IMR-90 (cell line): ENCODE measurements around the gene RPS6KA2. TPM values are rescaled to one million over a fixed set of nuclear protein-coding genes. Genes with fewer than 3 reads are reported as not detected.

Experiments
- ATAC-seq: fragments of 200-7000 bp; cut with Tn5 transposase; 2 replicates; pipeline ENCODE4 v1.9.1; 2020; ENCODE audit warnings: low read depth, mild to moderate bottlenecking, moderate library complexity
- BruUV-seq: library from RNA; stranded (reverse); fragments of 400-500 nt; replicated peaks from 2 replicates; lab custom pipeline; 2021; lab: Mats Ljungman, UMichigan
- CTCF ChIA-PET: fragments of 300-600 bp; formaldehyde crosslinking; extraction: SDS; loops from one replicate; lab custom pipeline; 2021; ENCODE audit warnings: antibody characterized with exemption; lab: Yijun Ruan, JAX
- POLR2A ChIA-PET: fragments of 300-600 bp; sonication (Branson Sonifier 250); formaldehyde crosslinking; loops from one replicate; lab custom pipeline; 2022; ENCODE audit warnings: antibody characterized with exemption; ENCODE audit not compliant: unreplicated experiment; lab: Charles Lee
- DNase-seq: peaks from one replicate; pipeline ENCODE4 v3.0.0; 2013
- H2AFZ ChIP-seq: replicated peaks from 2 replicates; pipeline ENCODE3; 2013; ENCODE audit warnings: low read length, mild to moderate bottlenecking; ENCODE audit not compliant: poor library complexity
- H2AK5ac ChIP-seq: 2 replicates; pipeline ENCODE4 v1.6.1; 2013; ENCODE audit warnings: low read depth, low read length, inconsistent platforms
- H2AK9ac ChIP-seq: replicated peaks from 2 replicates; pipeline ENCODE3; 2013; ENCODE audit warnings: mild to moderate bottlenecking, low read depth, low read length, moderate library complexity; ENCODE audit not compliant: poor library complexity
- H2BK120ac ChIP-seq: 2 replicates; pipeline ENCODE4 v1.6.1; 2013; ENCODE audit warnings: low read depth, low read length, inconsistent platforms
- H2BK15ac ChIP-seq: 3 replicates; pipeline ENCODE4 v1.6.1; 2013; ENCODE audit warnings: low read depth, low read length, inconsistent platforms
- H2BK20ac ChIP-seq: 2 replicates; pipeline ENCODE4 v1.6.1; 2013; ENCODE audit warnings: low read depth, mild to moderate bottlenecking, inconsistent platforms, low read length, moderate library complexity
- H2BK5ac ChIP-seq: 2 replicates; pipeline ENCODE4 v1.6.1; 2013; ENCODE audit warnings: mild to moderate bottlenecking, low read depth, low read length, inconsistent platforms; ENCODE audit not compliant: poor library complexity, severe bottlenecking
- H3K14ac ChIP-seq: replicated peaks from 2 replicates; pipeline ENCODE4 v1.6.1; 2013; ENCODE audit warnings: low read depth, low read length, inconsistent platforms
- H3K18ac ChIP-seq: 2 replicates; pipeline ENCODE4 v1.6.1; 2013; ENCODE audit warnings: low read depth, low read length, control low read depth
- H3K23ac ChIP-seq: 2 replicates; pipeline ENCODE4 v1.6.1; 2013; ENCODE audit warnings: low read depth, low read length, inconsistent platforms
- H3K27ac ChIP-seq: 2 replicates; pipeline ENCODE4 v1.5.1; 2013; ENCODE audit warnings: mild to moderate bottlenecking, control low read depth, low read length; ENCODE audit not compliant: insufficient read depth
- H3K27me3 ChIP-seq: 2 replicates; pipeline ENCODE4 v1.6.1; 2013; ENCODE audit warnings: low read length; ENCODE audit not compliant: control insufficient read depth, insufficient read depth
- H3K36me3 ChIP-seq: 2 replicates; pipeline ENCODE4 v1.6.1; 2013; ENCODE audit warnings: low read length, mixed read lengths; ENCODE audit not compliant: control insufficient read depth, insufficient read depth
- H3K4ac ChIP-seq: 2 replicates; pipeline ENCODE4 v1.6.1; 2013; ENCODE audit warnings: low read depth, low read length, inconsistent platforms
- H3K4me1 ChIP-seq: 2 replicates; pipeline ENCODE4 v1.6.1; 2013; ENCODE audit warnings: low read length, mixed read lengths; ENCODE audit not compliant: control insufficient read depth, insufficient read depth
- H3K4me2 ChIP-seq: 2 replicates; pipeline ENCODE4 v1.6.1; 2013; ENCODE audit warnings: low read depth, mild to moderate bottlenecking, control low read depth, low read length, moderate library complexity
- H3K4me3 ChIP-seq: 2 replicates; pipeline ENCODE4 v1.5.1; 2013; ENCODE audit warnings: low read depth, mild to moderate bottlenecking, control low read depth, low read length, moderate library complexity; ENCODE audit not compliant: insufficient read depth
- H3K56ac ChIP-seq: 2 replicates; pipeline ENCODE4 v1.6.1; 2013; ENCODE audit warnings: low read length, inconsistent platforms; ENCODE audit not compliant: insufficient read depth; ENCODE audit errors: extremely low read depth
- H3K79me1 ChIP-seq, 2 experiments: 2 replicates each; pipeline ENCODE4 v1.6.1; 2013; ENCODE audit warnings: low read length in 2 of 2, inconsistent platforms in 1 of 2, low read depth in 1 of 2
- H3K9ac ChIP-seq: 2 replicates; pipeline ENCODE4 v1.6.1; 2013; ENCODE audit warnings: low read depth, low read length, control low read depth
- H3K9me1 ChIP-seq: 2 replicates; pipeline ENCODE4 v1.6.1; 2013; ENCODE audit warnings: low read length, inconsistent platforms; ENCODE audit not compliant: insufficient read depth
- H3K9me3 ChIP-seq: 2 replicates; pipeline ENCODE4 v1.6.1; 2013; ENCODE audit warnings: low read length; ENCODE audit not compliant: control insufficient read depth, insufficient read depth
- H4K20me1 ChIP-seq: 2 replicates; pipeline ENCODE4 v1.6.1; 2013; ENCODE audit warnings: low read length, inconsistent platforms; ENCODE audit not compliant: insufficient read depth
- H4K5ac ChIP-seq: 2 replicates; pipeline ENCODE4 v1.6.1; 2013; ENCODE audit warnings: mild to moderate bottlenecking, low read depth, low read length, control low read depth
- H4K8ac ChIP-seq, 2 experiments: 2 replicates each; pipeline ENCODE4 v1.6.1; 2013; ENCODE audit warnings: low read depth in 2 of 2, low read length in 2 of 2, control low read depth in 1 of 2, inconsistent platforms in 1 of 2
- H4K91ac ChIP-seq: 2 replicates; pipeline ENCODE4 v1.6.1; 2013; ENCODE audit warnings: low read depth, low read length, inconsistent platforms; ENCODE audit not compliant: insufficient read depth
- BHLHE40 ChIP-seq: fragments of 150-350 bp; IDR thresholded peaks from 2 replicates; pipeline ENCODE4 v1.6.1; 2016; ENCODE audit warnings: mild to moderate bottlenecking, low read depth, low read length
- CEBPB ChIP-seq: IDR thresholded peaks from 2 replicates; pipeline ENCODE4 v1.6.1; 2012; ENCODE audit warnings: low read depth, low read length, improper control_type of control experiment
- CHD1 ChIP-seq: IDR thresholded peaks from 2 replicates; pipeline ENCODE4 v1.6.1; 2012; ENCODE audit warnings: low read depth, low read length, improper control_type of control experiment
- CTCF ChIP-seq: conservative IDR thresholded peaks from 2 replicates; pipeline ENCODE4 v1.5.1; 2012; ENCODE audit warnings: mild to moderate bottlenecking, low read depth, low read length, improper control_type of control experiment
- ELK1 ChIP-seq: fragments of 150-350 bp; IDR thresholded peaks from 2 replicates; pipeline ENCODE4 v1.6.1; 2016; ENCODE audit warnings: low read depth, mild to moderate bottlenecking, low read length, moderate library complexity, borderline replicate concordance
- FOS ChIP-seq: fragments of 150-350 bp; IDR thresholded peaks from 2 replicates; pipeline ENCODE4 v1.6.1; 2016; ENCODE audit warnings: low read depth, low read length
- MAFK ChIP-seq: IDR thresholded peaks from 2 replicates; pipeline ENCODE4 v1.6.1; 2012; ENCODE audit warnings: low read depth, low read length, improper control_type of control experiment
- MAZ ChIP-seq: IDR thresholded peaks from 2 replicates; pipeline ENCODE4 v1.6.1; 2012; ENCODE audit warnings: low read depth, mild to moderate bottlenecking, low read length, improper control_type of control experiment, moderate library complexity, borderline replicate concordance
- MXI1 ChIP-seq: IDR thresholded peaks from 2 replicates; pipeline ENCODE4 v1.6.1; 2012; ENCODE audit warnings: low read depth, mild to moderate bottlenecking, low read length, moderate library complexity, borderline replicate concordance
- POLR2A ChIP-seq: IDR thresholded peaks from 2 replicates; pipeline ENCODE4 v1.6.1; 2012; ENCODE audit warnings: mild to moderate bottlenecking, low read depth, low read length
- RAD21 ChIP-seq: IDR thresholded peaks from 2 replicates; pipeline ENCODE4 v1.6.1; 2012; ENCODE audit warnings: low read length, improper control_type of control experiment
- RCOR1 ChIP-seq: IDR thresholded peaks from 2 replicates; pipeline ENCODE4 v1.6.1; 2012; ENCODE audit warnings: mild to moderate bottlenecking, low read length, improper control_type of control experiment; ENCODE audit not compliant: insufficient replicate concordance
- RFX5 ChIP-seq: IDR thresholded peaks from 2 replicates; pipeline ENCODE4 v1.8.0; 2012; ENCODE audit warnings: low read depth, mild to moderate bottlenecking, low read length, moderate library complexity
- SMC3 ChIP-seq: fragments of 150-350 bp; IDR thresholded peaks from 2 replicates; pipeline ENCODE4 v1.6.1; 2016; ENCODE audit warnings: low read depth, mild to moderate bottlenecking, antibody characterized with exemption, low read length, moderate library complexity
- USF2 ChIP-seq: fragments of 150-350 bp; IDR thresholded peaks from 2 replicates; pipeline ENCODE4 v1.6.1; 2017; ENCODE audit warnings: mild to moderate bottlenecking, antibody characterized with exemption, low read length, low read depth
- WGBS, 2 experiments: methylation state at CpG; one replicate each; pipeline versions ENCODE4 v1.1.5 to v1.1.7; 2013; ENCODE audit warnings: missing lambda C conversion rate in 2 of 2; ENCODE audit not compliant: insufficient read length in 1 of 2; ENCODE audit errors: extremely low coverage in 2 of 2; 5-methylcytosine and 5-hydroxymethylcytosine counted together
- dilution Hi-C: fragments of 300-500 bp; cut with HindIII; formaldehyde crosslinking; loops from one replicate; pipeline ENCODE4 v1.14.3; 2018; ENCODE audit warnings: low sequenced_read_pairs; ENCODE audit not compliant: unreplicated experiment
- in situ Hi-C: fragments of 300-500 bp; cut with MboI; formaldehyde crosslinking; loops from 3 replicates; pipeline ENCODE4 v1.14.3; 2019; ENCODE audit warnings: low sequenced_read_pairs, inconsistent platforms, mixed read lengths
- intact Hi-C: fragments of 100-400 bp; cut with micrococcal nuclease; formaldehyde crosslinking; loops from 2 replicates; pipeline ENCODE4 v1.10.0; 2022
- polyA plus RNA-seq, 3 experiments: library from polyadenylated mRNA; depleted of rRNA; stranded (reverse); fragments of >200 nt; gene quantifications; 2 replicates each; pipeline ENCODE4 v1.2.3, GENCODE V29; 2012; ENCODE audit warnings: low replicate concordance in 1 of 3
- total RNA-seq: library from RNA; depleted of rRNA; stranded (reverse); fragments of >200 nt; gene quantifications from 2 replicates; pipeline ENCODE4 v1.2.3, GENCODE V29; 2012

RPS6KA2 gene
- total and polyA plus RNA-seq, 2 of the 4 experiments (the other 2 are of a cell fraction): 26.9 to 31.3 TPM

- peaks cover 65% of the 10 kb centered on the region for H3K36me3 ChIP-seq
- WGBS, 2 experiments: 96% methylated on average over 10 of the region's 20 CpGs; no CpG with 5 or more reads in 1 of the 2 experiments
- no peak overlapping the region for H2BK20ac ChIP-seq
Measured at GRCh38 chr6:166485651-166486535, 141.2 kb downstream of the RPS6KA2 start.

More at GRCh38 chr6:166485651-166486535, 141.2 kb downstream of the RPS6KA2 start:
- H3K27me3 ChIP-seq: no peaks in the 10 kb centered on the region
- H3K27ac ChIP-seq: no peak overlapping the region
- H3K23ac ChIP-seq: no peak overlapping the region
- ATAC-seq: no peak
- no peak overlapping the region for H2BK120ac ChIP-seq
- ChIA-PET POLR2A (no interaction called here), CTCF (no interaction called here)
- H3K14ac ChIP-seq: no peak overlapping the region
- no peak overlapping the region for H3K18ac ChIP-seq
- no peak overlapping the region for H4K91ac ChIP-seq
- no peaks in the 10 kb centered on the region; a peak in 1 of 4 replicates for H3K79me1 ChIP-seq
- dilution Hi-C loops (no loop called here), in situ Hi-C loops (no loop called here), intact Hi-C loops (no loop called here)
- H3K9me3 ChIP-seq: no peaks in the 10 kb centered on the region
- no peak overlapping the region for H3K56ac ChIP-seq
- no peak overlapping the region for H4K8ac ChIP-seq
- H2BK15ac ChIP-seq: no peak overlapping the region
- no peak overlapping the region for H3K4me2 ChIP-seq
- no peak overlapping the region for H2BK5ac ChIP-seq
- H3K4me3 ChIP-seq: no peak overlapping the region
- H2AK9ac ChIP-seq: no peak overlapping the region
- H3K4ac ChIP-seq: no peak overlapping the region
- no peak overlapping the region for H4K5ac ChIP-seq
- H4K20me1 ChIP-seq: no peaks in the 10 kb centered on the region
- peaks cover 13% of the 10 kb centered on the region for H3K9me1 ChIP-seq
- H2AFZ ChIP-seq: no peak overlapping the region
- TF ChIP-seq USF2 (no peak), MAZ (no peak), FOS (no peak), CEBPB (no peak), POLR2A (no peak), RAD21 (no peak), MAFK (no peak), BHLHE40 (no peak), CHD1 (no peak), SMC3 (no peak), CTCF (no peak), RCOR1 (no peak), MXI1 (no peak), RFX5 (no peak), ELK1 (no peak)
- H2AK5ac ChIP-seq: no peak overlapping the region
- H3K4me1 ChIP-seq: no peaks in the 10 kb centered on the region; the same call in 1 of the 2 replicates
- no peak for DNase-seq
- no TSS peak for BruUV-seq
- no peak overlapping the region for H3K9ac ChIP-seq
